Measurements from ENCODE around the gene DCST2.

DNA sequence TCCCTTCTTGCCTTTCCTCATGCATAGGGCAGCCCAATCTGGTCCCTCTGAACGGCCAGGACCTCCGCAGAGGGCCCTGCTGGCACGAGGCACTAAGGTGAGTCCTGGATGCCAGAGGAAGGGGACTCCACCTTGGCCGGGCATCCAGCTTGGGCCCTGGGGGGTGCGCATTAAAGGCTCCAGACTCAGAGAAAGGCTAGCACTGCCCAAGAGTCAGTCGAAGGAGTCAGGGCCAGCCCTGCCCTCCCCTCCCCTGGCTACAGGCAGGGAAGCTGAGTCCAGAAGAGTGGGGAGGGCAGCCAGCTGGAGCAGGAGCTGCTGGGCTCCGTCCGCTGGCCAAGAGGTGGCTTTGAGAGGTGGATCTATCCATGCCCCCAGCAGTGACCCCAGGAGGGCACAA, 27.2 kb upstream of the DCST2 start:
- TF ChIP-seq, protein P1, sequence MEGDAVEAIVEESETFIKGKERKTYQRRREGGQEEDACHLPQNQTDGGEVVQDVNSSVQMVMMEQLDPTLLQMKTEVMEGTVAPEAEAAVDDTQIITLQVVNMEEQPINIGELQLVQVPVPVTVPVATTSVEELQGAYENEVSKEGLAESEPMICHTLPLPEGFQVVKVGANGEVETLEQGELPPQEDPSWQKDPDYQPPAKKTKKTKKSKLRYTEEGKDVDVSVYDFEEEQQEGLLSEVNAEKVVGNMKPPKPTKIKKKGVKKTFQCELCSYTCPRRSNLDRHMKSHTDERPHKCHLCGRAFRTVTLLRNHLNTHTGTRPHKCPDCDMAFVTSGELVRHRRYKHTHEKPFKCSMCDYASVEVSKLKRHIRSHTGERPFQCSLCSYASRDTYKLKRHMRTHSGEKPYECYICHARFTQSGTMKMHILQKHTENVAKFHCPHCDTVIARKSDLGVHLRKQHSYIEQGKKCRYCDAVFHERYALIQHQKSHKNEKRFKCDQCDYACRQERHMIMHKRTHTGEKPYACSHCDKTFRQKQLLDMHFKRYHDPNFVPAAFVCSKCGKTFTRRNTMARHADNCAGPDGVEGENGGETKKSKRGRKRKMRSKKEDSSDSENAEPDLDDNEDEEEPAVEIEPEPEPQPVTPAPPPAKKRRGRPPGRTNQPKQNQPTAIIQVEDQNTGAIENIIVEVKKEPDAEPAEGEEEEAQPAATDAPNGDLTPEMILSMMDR (IDR thresholded peaks at IDR 0.05): no peak
- TF ChIP-seq POLR2AphosphoS5 (IDR thresholded peaks at IDR 0.05): no peak
- TF ChIP-seq POLR2A (IDR thresholded peaks at IDR 0.05): no peak
